Lower lobe of right lung (tissue), 2 donors: Measurements from ENCODE around the gene CALR3. TPM values are rescaled to one million over a fixed set of nuclear protein-coding genes. Genes with fewer than 3 reads are reported as not detected.
A peak's percentile ranks its signal among the peaks of the same experiment; 100 is the strongest.

Source experiments
- ATAC-seq, 2 donors: fragments of 200-7000 bp; cut with Tn5 transposase; one replicate each; pipeline ENCODE4 v1.9.1; 2020 to 2022; ENCODE audit warnings: mild to moderate bottlenecking in 2 of 2, moderate library complexity in 2 of 2
- DNase-seq: peaks from one replicate; pipeline ENCODE4 v3.0.0-alpha.2; 2020
- H3K27ac ChIP-seq: fragments of 200-600 bp; one replicate; pipeline ENCODE4 v1.8.0; 2022
- H3K27me3 ChIP-seq: fragments of 200-600 bp; one replicate; pipeline ENCODE4 v1.8.0; 2022; ENCODE audit warnings: low read depth
- H3K36me3 ChIP-seq: fragments of 200-600 bp; one replicate; pipeline ENCODE4 v1.8.0; 2022; ENCODE audit warnings: mild to moderate bottlenecking
- H3K4me1 ChIP-seq: fragments of 200-600 bp; one replicate; pipeline ENCODE4 v1.8.0; 2022
- H3K4me3 ChIP-seq: fragments of 200-600 bp; one replicate; pipeline ENCODE4 v1.8.0; 2022; ENCODE audit warnings: mild to moderate bottlenecking
- H3K9me3 ChIP-seq: fragments of 200-600 bp; one replicate; pipeline ENCODE4 v1.8.0; 2022
- intact Hi-C: fragments of 100-400 bp; cut with DNase I; formaldehyde crosslinking; loops from one replicate; pipeline ENCODE4 v1.11.0; 2022
- total RNA-seq: library from RNA; stranded (reverse); fragmentation: NEBNext Ultra II Directional; extraction: Animal tissue kit (Norgen Biotek cat#: 25700); gene quantifications from one replicate; pipeline ENCODE4 v1.2.1, GENCODE V29; 2021
- TF ChIP-seq, protein P1 (sequence below): fragments of 200-600 bp; IDR thresholded peaks from one replicate; pipeline ENCODE4 v1.8.0; 2022; ENCODE audit warnings: antibody characterized with exemption, mild to moderate bottlenecking
- donor health status: DM: no; HTN: yes; CAD: no; lungs with severe emphysema.

Gene CALR3
- total RNA-seq, 1 donor from 2014 or later = not detected

DNA sequence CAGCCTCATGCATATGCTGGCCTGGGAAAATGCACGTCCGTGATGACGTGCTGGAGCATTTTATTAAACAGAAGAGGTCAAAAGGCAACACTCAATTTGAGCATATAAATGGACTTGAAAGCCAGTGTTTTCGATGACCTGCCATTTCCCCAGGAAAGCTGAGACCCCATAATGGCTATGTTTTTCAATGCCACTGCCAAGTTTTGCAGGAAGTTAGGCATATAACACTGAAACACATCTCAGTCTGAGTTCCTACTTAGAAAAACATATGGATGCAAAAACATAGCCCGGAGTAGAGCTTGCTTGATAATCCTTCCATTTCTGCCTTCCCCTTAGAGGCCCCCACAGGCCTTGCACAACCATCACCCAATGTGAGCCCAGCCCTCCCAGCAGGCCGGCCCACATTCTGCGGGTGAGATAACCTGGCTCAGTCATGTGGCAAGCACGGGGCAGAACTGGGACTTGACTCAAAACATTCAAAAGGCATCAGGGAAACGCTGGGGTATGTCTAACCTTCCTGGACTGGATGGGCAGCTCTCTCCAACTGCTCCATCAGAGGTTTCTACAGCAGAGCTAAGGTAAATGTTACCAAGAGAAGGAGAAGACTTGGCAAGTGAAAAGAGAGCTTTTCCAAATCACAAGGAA is 49.1 kb downstream of the CALR3 start:
- peak overlapping the region; percentile 32 for H3K27ac ChIP-seq
- intact Hi-C loops = no loop called here

DNA sequence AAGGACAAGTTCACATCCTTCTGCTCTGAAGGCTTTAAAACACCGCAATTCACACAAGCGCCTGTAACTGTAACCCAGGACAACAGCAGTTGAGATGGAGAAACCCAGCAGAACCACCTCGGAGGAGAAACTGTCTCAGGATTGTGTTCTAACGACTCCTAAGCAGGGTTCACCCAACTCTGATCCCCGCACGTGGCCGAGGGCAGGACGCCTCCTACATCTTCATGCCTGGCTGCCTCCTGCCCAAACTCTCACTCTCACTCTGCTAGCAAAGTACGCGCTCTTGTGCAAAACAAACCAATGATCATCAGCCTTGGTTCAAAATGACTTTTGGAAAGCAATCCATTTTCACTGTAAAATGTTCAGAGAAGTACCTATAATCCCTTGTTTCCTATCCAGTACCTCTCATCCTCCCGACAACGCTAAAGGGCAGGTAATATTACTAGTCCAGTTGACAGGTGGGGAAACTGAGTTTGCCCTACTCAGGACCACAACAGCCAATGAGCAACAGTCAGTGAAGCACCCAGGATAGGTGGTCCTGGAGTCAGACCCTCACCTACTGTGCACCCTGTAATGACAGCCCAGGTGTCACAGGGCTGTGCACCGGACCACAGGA is 49.8 kb downstream of the CALR3 start:
- Histone ChIP-seq H3K4me1 (peaks cover 63% of the 10 kb centered on the region), H3K9me3 (no peaks in the 10 kb centered on the region), H3K27ac (peak overlapping the region; percentile 41), H3K36me3 (peaks cover 8% of the 10 kb centered on the region), H3K4me3 (no peak overlapping the region), H3K27me3 (no peaks in the 10 kb centered on the region)
- intact Hi-C loops = no loop called here
- ATAC-seq (no peak), DNase-seq (no peak)
- TF ChIP-seq, protein P1, sequence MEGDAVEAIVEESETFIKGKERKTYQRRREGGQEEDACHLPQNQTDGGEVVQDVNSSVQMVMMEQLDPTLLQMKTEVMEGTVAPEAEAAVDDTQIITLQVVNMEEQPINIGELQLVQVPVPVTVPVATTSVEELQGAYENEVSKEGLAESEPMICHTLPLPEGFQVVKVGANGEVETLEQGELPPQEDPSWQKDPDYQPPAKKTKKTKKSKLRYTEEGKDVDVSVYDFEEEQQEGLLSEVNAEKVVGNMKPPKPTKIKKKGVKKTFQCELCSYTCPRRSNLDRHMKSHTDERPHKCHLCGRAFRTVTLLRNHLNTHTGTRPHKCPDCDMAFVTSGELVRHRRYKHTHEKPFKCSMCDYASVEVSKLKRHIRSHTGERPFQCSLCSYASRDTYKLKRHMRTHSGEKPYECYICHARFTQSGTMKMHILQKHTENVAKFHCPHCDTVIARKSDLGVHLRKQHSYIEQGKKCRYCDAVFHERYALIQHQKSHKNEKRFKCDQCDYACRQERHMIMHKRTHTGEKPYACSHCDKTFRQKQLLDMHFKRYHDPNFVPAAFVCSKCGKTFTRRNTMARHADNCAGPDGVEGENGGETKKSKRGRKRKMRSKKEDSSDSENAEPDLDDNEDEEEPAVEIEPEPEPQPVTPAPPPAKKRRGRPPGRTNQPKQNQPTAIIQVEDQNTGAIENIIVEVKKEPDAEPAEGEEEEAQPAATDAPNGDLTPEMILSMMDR = no peak

More for the DNA sequence above, 49.1 kb downstream of the CALR3 start:
- no peaks in the 10 kb centered on the region for H3K9me3 ChIP-seq
- TF ChIP-seq, protein P1 = no peak
- DNase-seq = peak; percentile 86
- peaks cover 2% of the 10 kb centered on the region for H3K36me3 ChIP-seq
- no peak overlapping the region for H3K4me3 ChIP-seq
- H3K27me3 ChIP-seq = no peaks in the 10 kb centered on the region
- ATAC-seq = peak; percentile 91 to 92
- H3K4me1 ChIP-seq = peaks cover 60% of the 10 kb centered on the region

DNA sequence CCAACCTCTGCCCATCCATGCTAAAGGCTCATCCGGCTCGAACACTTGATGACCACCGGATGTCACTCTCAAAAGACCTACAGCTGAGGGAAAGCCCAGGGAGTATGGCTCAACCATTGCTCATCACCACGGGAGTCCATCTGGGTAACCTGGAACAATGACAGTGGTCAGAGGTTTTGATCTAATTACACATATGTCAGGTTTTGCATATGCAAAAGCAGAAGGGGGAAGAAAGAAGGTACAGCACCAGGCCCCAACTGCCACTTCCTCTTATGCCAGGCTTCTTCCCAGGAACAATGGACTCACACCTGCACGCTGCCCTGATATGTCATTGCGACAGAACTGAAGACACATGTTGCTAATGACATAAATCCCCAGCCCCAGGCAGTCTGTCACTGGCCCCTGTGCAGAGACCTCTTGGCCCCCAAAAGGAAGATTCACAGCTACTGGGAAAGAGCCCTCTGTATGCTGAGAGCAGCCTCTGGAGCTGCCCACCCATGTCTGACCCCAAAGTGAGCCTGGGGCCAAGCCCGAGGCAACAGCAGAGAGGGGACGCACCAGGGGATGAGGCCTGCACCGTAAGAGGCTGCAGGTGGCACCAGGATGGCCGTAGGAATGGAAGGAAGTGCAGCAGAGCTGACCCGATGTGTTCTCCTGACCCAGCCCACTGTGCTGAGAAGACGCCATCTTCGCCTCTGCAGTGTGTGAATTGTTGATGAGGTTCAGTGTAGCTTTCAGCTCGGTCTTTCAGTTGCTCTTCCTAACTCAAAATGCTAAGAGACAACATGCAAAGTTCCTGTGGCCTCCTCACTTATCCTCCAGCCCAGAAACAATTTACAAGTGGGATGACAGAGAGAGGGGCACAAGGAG is 50.5 kb downstream of the CALR3 start:
- H3K9me3 ChIP-seq = no peaks in the 10 kb centered on the region
- peaks cover 70% of the 10 kb centered on the region for H3K4me1 ChIP-seq
- no peak for ATAC-seq
- DNase-seq = no peak
- TF ChIP-seq, protein P1 = no peak
- H3K4me3 ChIP-seq = no peak overlapping the region
- intact Hi-C loops = no loop called here
- peaks cover 15% of the 10 kb centered on the region for H3K36me3 ChIP-seq
- no peaks in the 10 kb centered on the region for H3K27me3 ChIP-seq
- H3K27ac ChIP-seq = peak overlapping the region; percentile 41

DNA sequence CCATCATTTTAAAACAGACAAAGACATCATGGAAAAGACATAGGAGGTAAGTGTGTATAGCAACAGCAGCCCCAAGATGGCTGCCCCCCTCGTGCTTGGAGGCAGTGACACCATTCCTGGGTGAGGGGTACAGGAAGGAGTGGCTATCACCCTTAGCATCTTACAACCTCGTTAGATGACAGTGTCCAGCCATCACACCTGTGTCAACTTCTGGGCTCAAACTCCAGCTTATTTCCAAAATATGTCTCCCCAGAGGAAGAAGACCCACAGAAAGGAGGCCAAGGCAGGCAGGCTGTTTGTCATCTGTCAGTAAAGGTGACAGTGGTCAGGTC is 51.7 kb downstream of the CALR3 start:
- TF ChIP-seq, protein P1 = no peak
- H3K4me1 ChIP-seq = peaks cover 70% of the 10 kb centered on the region
- no peak overlapping the region for H3K27ac ChIP-seq
- DNase-seq (no peak), ATAC-seq (no peak)
- intact Hi-C loops = no loop called here
- no peak overlapping the region for H3K4me3 ChIP-seq
- peaks cover 28% of the 10 kb centered on the region for H3K36me3 ChIP-seq
- H3K9me3 ChIP-seq = no peaks in the 10 kb centered on the region
- H3K27me3 ChIP-seq = no peaks in the 10 kb centered on the region

DNA sequence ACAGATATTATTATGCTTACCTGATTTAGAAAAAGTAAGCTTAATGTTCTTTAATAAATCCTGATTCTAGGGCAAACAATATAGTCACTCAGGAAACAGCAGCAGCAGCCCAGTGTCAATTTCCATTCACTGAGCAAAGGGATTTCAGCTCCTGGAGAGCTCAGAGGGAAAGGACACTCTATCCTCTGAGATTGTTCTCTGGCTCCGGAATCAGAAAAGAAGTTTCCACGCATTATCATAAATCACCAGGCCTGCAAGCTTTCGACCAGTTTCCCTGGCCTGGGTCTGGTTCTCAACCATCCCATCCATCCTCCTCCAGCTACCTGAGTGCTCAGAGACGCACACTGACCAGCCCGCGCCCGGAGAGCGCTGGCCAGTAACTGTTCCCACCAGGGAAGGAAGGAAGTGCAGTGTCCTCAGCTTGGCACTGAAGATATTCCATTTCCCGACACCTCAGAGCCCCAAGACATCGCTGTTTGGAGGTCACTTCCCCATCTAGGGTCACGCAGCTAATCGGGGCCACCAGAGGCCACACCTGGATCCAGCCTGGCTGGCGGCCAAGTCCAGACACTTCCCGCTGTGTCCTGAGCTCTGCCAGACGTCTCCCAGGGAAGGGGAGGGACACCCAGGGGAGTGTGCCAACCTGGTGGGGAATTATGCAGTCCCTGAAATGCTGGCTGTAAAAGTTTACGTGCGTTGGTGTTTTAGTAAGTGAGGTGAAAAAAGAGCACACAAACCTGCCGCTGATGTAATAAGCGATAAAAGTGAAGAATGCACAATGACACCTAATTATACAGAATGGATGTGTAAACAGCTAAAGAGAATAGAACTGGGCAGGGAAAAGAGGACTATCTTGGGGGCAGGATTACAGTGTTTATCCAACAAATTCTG is 53.3 kb downstream of the CALR3 start:
- H3K4me1 ChIP-seq = peaks cover 68% of the 10 kb centered on the region
- H3K27ac ChIP-seq = no peak overlapping the region
- no peak overlapping the region for H3K4me3 ChIP-seq
- intact Hi-C loops = no loop called here
- H3K9me3 ChIP-seq = no peaks in the 10 kb centered on the region
- H3K27me3 ChIP-seq = no peaks in the 10 kb centered on the region
- peaks cover 42% of the 10 kb centered on the region for H3K36me3 ChIP-seq
- peak; percentile 63 for DNase-seq
- TF ChIP-seq, protein P1 = no peak
- ATAC-seq = peak in 1 of 2 donors; percentile 28
